Measurements from ENCODE around the gene RSRC1.

GRCh38 chr3:158453865-158454264 is 344.0 kb downstream of the RSRC1 start:
- TF ChIP-seq ZFP3 (CRISPR knock-in tag; IDR thresholded peaks at IDR 0.05) (no peak), ZFP30 (CRISPR knock-in tag; IDR thresholded peaks at IDR 0.05) (no peak), PPARA (CRISPR knock-in tag; IDR thresholded peaks at IDR 0.05; ENCODE audit: borderline replicate concordance) (no peak), PATZ1 (CRISPR knock-in tag; IDR thresholded peaks at IDR 0.05; ENCODE audit: borderline replicate concordance) (no peak), CREB5 (CRISPR knock-in tag; IDR thresholded peaks at IDR 0.05; ENCODE audit: low read depth) (no peak), ZC3H10 (CRISPR knock-in tag; IDR thresholded peaks at IDR 0.05) (no peak), ISL1 (CRISPR knock-in tag; IDR thresholded peaks at IDR 0.05) (no peak), CSRNP3 (CRISPR knock-in tag; IDR thresholded peaks at IDR 0.05) (no peak), CSDC2 (CRISPR knock-in tag; IDR thresholded peaks at IDR 0.05) (no peak), ZNF70 (CRISPR knock-in tag; IDR thresholded peaks at IDR 0.05) (no peak), POU6F1 (CRISPR knock-in tag; IDR thresholded peaks at IDR 0.05; ENCODE audit: borderline replicate concordance, low read depth) (no peak), RARB (CRISPR knock-in tag; IDR thresholded peaks at IDR 0.05) (no peak), OSR1 (CRISPR knock-in tag; IDR thresholded peaks at IDR 0.05) (no peak), ESRRG (CRISPR knock-in tag; IDR thresholded peaks at IDR 0.05) (no peak)

Measured in SK-N-SH treated with all-trans-retinoic acid at 6 μM for 48 hours (cell line).